Colonic mucosa (tissue), 4 donors: ENCODE results near the gene TRPM2. TPM values are rescaled to one million over a fixed set of nuclear protein-coding genes. Genes with fewer than 3 reads are reported as not detected.

ENCODE experiments used
- DNase-seq: peaks from one replicate; pipeline ENCODE4 v3.0.0-alpha.2; 2020
- H3K27ac ChIP-seq: fragments of 200-600 bp; one replicate; pipeline ENCODE4 v1.8.0; 2021
- H3K27me3 ChIP-seq: fragments of 200-600 bp; one replicate; pipeline ENCODE4 v1.8.0; 2021
- H3K36me3 ChIP-seq: fragments of 200-600 bp; one replicate; pipeline ENCODE4 v1.8.0; 2021
- H3K4me1 ChIP-seq: fragments of 200-600 bp; one replicate; pipeline ENCODE4 v1.8.0; 2021; ENCODE audit warnings: mild to moderate bottlenecking
- H3K4me3 ChIP-seq: fragments of 200-600 bp; one replicate; pipeline ENCODE4 v1.8.0; 2021
- H3K9ac ChIP-seq, 2 donors: one replicate each; pipeline ENCODE4 v1.7.0; 2013; ENCODE audit warnings: control low read depth in 2 of 2, low read depth in 2 of 2, low read length in 2 of 2
- H3K9me3 ChIP-seq: fragments of 200-600 bp; one replicate; pipeline ENCODE4 v1.8.0; 2021
- intact Hi-C: fragments of 100-400 bp; cut with DNase I; formaldehyde crosslinking; loops from one replicate; pipeline ENCODE4 v1.14.1; 2022
- total RNA-seq, 2 donors: library from RNA; stranded (reverse); fragmentation: NEBNext Ultra II Directional in 1 of 2; extraction: Animal tissue kit (Norgen Biotek cat#: 25700) in 1 of 2; gene quantifications; one replicate each; pipeline ENCODE4 v1.2.1, GENCODE V29; 2021
- TF ChIP-seq, protein P1 (sequence below): fragments of 200-600 bp; IDR thresholded peaks from one replicate; pipeline ENCODE4 v1.8.0; 2022; ENCODE audit warnings: antibody characterized with exemption, mild to moderate bottlenecking
- donor health status: healthy.
- donor health status: DM: no; HTN: no; CAD: no.
- donor health status: DM: no; HTN: no; CAD: no.

Gene TRPM2
- total RNA-seq, 2 donors from 2014 or later = 2.6 to 4.2 TPM

DNA sequence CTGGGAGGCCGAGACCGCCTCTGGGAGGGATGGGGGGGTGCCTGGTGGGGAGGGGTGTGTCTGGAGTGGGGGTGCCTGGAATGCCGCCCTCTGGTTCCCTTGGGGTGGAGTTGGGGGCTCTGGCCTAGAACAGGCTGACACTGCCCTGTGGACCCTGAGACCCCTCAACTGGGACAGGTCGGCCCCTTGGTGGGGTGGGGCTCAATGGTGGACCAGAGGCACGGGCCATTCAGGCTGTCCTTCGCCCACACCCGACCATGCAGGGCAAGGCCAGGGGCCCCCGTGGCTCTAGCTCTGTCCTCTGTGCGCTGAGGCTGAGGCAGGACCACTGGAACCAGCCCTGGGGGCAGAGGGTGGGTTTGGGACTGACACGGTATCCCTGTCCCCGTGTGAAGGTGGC, 38.9 kb upstream of the TRPM2 start:
- DNase-seq = no peak

GRCh38 chr21:44315691-44316203, 37.7 kb upstream of the TRPM2 start:
- TF ChIP-seq, protein P1, sequence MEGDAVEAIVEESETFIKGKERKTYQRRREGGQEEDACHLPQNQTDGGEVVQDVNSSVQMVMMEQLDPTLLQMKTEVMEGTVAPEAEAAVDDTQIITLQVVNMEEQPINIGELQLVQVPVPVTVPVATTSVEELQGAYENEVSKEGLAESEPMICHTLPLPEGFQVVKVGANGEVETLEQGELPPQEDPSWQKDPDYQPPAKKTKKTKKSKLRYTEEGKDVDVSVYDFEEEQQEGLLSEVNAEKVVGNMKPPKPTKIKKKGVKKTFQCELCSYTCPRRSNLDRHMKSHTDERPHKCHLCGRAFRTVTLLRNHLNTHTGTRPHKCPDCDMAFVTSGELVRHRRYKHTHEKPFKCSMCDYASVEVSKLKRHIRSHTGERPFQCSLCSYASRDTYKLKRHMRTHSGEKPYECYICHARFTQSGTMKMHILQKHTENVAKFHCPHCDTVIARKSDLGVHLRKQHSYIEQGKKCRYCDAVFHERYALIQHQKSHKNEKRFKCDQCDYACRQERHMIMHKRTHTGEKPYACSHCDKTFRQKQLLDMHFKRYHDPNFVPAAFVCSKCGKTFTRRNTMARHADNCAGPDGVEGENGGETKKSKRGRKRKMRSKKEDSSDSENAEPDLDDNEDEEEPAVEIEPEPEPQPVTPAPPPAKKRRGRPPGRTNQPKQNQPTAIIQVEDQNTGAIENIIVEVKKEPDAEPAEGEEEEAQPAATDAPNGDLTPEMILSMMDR = no peak
- Histone ChIP-seq H3K4me3 (no peak overlapping the region), H3K9ac (no peak overlapping the region), H3K27me3 (no peaks in the 10 kb centered on the region), H3K36me3 (peaks cover 31% of the 10 kb centered on the region), H3K9me3 (no peaks in the 10 kb centered on the region), H3K27ac (no peak overlapping the region), H3K4me1 (no peaks in the 10 kb centered on the region)
- no peak for DNase-seq
- intact Hi-C loops = no loop called here

More for the DNA sequence above, 38.9 kb upstream of the TRPM2 start:
- H3K4me3 ChIP-seq = no peak overlapping the region
- no peaks in the 10 kb centered on the region for H3K9me3 ChIP-seq
- H3K9ac ChIP-seq = no peak overlapping the region
- no peak overlapping the region for H3K27ac ChIP-seq
- intact Hi-C loops = no loop called here
- peaks cover 25% of the 10 kb centered on the region for H3K36me3 ChIP-seq
- H3K4me1 ChIP-seq = no peaks in the 10 kb centered on the region
- TF ChIP-seq, protein P1 = no peak
- no peaks in the 10 kb centered on the region for H3K27me3 ChIP-seq

DNA sequence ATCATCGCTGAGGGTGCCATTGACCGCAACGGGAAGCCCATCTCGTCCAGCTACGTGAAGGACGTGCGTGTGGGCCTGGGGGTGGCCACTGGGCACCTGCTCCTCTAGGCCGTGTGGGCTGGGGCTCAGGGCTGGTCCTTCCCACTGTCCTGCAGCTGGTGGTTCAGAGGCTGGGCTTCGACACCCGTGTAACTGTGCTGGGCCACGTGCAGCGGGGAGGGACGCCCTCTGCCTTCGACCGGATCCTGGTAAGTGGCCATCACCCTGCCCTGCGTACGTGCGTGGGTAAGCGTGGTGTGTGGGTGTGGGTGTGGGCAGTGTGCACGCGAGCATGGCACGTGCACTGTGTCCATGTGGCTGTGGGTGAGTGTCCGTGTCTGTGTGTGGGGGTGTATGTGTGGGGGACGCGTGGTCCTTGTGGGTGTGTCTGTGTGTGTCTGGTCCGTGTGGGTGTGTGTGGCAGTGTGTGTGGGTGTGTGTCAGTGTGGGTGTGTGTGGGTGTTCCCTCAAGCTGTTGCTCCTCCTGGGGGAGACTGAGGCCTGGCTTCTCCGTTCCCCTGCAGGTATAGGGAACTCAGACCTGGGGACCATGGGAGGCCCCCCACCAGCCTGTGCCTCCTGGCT, 37.0 kb upstream of the TRPM2 start:
- Histone ChIP-seq H3K4me3 (no peak overlapping the region), H3K27me3 (no peaks in the 10 kb centered on the region), H3K9me3 (no peaks in the 10 kb centered on the region), H3K4me1 (no peaks in the 10 kb centered on the region), H3K36me3 (peaks cover 30% of the 10 kb centered on the region), H3K27ac (no peak overlapping the region), H3K9ac (no peak overlapping the region)
- DNase-seq = no peak
- TF ChIP-seq, protein P1 = no peak
- intact Hi-C loops = no loop called here

- Histone ChIP-seq H3K9ac (no peak overlapping the region), H3K4me1 (no peaks in the 10 kb centered on the region), H3K36me3 (peaks cover 24% of the 10 kb centered on the region), H3K27ac (no peak overlapping the region), H3K9me3 (no peaks in the 10 kb centered on the region), H3K27me3 (no peaks in the 10 kb centered on the region), H3K4me3 (no peak overlapping the region)
- no peak for DNase-seq
- intact Hi-C loops = no loop called here
- TF ChIP-seq, protein P1 = no peak
Observed at GRCh38 chr21:44317241-44317782, 36.1 kb upstream of the TRPM2 start.

GRCh38 chr21:44317871-44318270, 35.5 kb upstream of the TRPM2 start:
- no peaks in the 10 kb centered on the region for H3K9me3 ChIP-seq
- intact Hi-C loops = no loop called here
- H3K4me1 ChIP-seq = no peaks in the 10 kb centered on the region
- no peaks in the 10 kb centered on the region for H3K27me3 ChIP-seq
- no peak overlapping the region for H3K9ac ChIP-seq
- no peak overlapping the region for H3K4me3 ChIP-seq
- no peak overlapping the region for H3K27ac ChIP-seq
- peaks cover 21% of the 10 kb centered on the region for H3K36me3 ChIP-seq
- TF ChIP-seq, protein P1 = no peak
- DNase-seq = no peak
